Measurements from ENCODE around the gene TMEM235. TPM values are rescaled to one million over a fixed set of nuclear protein-coding genes. Genes with fewer than 3 reads are reported as not detected.
A peak's percentile ranks its signal among the peaks of the same experiment; 100 is the strongest.

Gene TMEM235
- not detected for polyA plus RNA-seq (ENCODE audit: insufficient read length)

DNA sequence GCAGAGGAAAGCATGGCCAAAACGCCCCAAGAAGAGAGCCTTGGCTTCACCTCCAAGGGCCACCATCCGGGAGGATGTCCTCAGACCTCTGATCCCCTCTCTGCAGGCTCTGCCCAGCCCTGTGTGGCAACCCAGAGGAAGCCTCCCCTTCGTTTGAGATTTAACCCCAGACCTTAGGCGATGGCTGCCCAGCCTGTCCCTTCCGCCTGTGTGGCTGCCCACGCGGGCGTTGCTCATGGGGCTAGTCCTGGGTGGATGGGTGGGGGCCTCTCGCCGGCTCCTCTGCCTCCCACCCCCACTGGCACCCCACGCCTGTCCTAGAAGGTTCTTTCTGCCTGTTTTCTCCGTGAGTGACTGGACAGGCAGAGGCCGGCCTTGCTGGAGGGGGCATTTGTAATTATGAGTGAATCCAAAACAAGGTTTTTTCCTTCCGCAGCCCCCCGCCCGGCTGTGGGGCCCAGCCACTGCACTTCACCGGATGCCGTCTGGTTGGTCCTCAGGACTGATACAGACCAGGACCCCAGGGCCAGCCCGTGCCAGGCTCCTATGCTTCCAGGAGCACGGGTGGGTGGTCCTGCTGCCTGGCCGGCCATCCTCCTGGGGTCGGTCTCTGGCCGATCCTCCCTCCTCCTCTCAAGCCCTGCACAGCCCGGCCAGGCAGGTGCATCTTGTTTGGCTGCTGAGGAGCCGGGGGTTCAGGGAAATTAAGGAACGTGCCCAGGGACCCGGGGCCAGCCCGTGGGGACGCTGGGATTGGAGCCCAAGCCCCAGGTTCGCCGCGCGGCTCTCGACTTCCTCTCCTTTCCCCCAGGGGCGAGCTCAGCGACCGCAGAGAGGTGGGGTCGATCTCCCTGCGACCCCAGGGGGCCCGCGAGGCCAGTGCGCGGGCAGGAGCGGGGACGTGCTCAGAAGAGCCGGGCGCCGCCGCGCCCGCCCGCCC, at the start of gene TMEM235:
TMEM235 (plus strand) TSS at position 636 of the 940 bp plus-strand sequence. CDS start 393 bp downstream, outside the sequence.
- no peak for DNase-seq (ENCODE audit: low read depth)

DNA sequence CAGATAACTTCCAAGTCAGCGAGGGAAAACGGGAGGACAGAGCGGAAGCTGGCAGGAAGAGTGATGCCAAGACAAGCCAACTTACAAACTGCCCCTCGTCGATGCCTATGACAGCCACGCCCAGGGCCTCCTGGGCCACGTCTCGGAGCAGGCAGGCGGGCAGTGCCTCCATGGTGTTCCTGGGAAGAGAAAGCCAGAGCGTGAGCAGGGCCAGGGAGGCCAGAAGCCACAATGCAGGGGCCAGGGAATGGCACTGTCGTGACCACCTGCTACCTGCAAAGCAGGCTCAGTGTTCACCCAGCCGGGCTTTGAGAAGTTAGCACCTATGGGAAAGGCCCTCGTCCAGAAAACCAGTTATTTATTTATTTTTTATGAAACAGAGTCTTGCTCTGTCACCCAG, 48.9 kb upstream of the TMEM235 start:
- DNase-seq (ENCODE audit: low read depth): no peak

DNA sequence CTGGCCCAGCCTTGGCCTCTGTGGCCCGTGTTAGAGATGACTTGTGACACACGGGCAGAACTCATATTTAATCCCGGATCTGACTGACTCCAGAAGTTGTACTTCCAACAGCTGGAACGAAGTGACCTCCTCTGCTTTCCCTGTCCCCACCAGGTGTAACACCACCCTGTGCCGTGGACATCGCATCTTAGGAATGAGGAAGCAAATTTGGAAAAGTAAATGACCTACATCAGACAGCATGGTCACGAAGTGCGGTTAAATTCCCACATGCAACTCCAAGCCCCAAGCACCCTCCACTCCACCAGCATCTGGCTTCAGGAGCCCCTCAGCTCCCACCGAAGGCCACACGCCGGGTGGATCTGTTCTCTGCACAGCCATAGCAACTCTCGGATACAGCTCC, 47.5 kb upstream of the TMEM235 start:
- DNase-seq (ENCODE audit: low read depth): no peak

DNA sequence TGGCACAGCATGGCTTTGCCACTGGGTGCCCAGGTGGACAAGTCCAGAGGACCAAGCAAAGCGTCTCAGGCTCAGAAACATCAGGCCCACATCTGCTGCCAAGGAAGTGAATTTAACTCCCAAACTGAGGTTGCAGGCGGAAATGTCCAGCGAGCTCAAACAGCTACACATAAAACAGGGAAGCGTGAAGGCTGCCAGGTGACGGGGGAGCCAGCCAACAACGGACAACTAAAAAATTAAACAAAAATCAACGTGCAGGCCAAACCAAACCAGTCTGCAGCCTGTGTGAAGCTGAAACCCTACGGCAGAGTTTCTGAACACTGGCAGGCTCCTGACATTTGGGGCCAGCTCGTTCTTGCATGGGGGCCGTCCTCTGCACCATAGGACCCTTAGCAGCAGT, 47.1 kb upstream of the TMEM235 start:
- DNase-seq (ENCODE audit: low read depth): no peak

DNA sequence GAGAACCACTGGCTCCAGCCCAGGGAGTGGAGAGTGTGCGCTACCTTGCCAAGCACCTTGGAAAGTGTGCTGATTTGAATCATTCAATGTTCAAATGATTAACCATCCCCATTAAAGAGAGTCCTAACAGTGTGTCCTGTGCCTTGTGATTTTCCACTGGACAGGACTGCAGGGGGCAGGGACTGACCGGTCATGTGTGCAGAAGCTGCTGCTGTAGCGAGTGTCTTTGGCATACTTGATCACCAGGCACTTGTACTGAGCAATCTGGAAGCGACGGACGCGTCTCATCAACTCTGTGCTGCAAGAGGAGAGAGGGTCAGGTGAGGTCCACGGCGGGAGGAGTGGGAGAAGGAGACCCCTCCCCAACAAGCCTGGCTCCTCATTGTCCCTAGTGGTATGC, 46.6 kb upstream of the TMEM235 start:
- no peak for DNase-seq (ENCODE audit: low read depth)

DNA sequence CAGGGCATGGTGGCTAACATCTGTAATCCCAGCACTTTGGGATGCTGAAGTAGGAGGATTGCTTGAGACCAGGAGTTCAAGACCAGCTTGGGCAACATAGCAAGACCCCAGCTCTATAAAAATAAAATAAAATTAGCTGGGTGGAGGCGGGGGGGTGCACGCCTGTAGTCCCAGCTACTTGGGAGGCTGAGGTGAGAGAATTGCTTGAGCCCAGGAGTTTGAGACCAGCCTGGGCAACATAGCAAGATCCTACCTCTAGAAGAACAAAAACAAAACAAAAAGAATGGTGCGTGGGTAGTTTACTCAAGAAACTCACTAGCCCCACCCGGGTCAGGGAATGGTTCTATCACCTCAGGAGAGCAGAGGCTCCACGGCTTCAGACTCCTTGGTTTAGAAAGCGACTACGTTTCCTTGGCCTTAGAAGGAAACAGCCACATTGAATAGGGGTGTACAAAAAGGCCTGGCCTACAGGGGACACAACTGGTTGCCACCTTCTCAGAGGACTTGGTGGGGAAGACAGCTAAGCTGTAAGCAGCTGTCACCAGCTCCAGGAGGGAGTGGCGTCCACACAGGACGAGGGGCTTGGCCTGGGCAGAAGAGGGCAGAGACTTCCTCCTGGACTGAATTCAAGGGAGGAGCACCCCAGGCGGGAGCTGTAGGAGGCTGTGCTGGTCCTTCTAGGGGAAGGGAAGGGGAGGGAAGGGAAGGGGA, 45.3 kb upstream of the TMEM235 start:
- no peak for DNase-seq (ENCODE audit: low read depth)

DNA sequence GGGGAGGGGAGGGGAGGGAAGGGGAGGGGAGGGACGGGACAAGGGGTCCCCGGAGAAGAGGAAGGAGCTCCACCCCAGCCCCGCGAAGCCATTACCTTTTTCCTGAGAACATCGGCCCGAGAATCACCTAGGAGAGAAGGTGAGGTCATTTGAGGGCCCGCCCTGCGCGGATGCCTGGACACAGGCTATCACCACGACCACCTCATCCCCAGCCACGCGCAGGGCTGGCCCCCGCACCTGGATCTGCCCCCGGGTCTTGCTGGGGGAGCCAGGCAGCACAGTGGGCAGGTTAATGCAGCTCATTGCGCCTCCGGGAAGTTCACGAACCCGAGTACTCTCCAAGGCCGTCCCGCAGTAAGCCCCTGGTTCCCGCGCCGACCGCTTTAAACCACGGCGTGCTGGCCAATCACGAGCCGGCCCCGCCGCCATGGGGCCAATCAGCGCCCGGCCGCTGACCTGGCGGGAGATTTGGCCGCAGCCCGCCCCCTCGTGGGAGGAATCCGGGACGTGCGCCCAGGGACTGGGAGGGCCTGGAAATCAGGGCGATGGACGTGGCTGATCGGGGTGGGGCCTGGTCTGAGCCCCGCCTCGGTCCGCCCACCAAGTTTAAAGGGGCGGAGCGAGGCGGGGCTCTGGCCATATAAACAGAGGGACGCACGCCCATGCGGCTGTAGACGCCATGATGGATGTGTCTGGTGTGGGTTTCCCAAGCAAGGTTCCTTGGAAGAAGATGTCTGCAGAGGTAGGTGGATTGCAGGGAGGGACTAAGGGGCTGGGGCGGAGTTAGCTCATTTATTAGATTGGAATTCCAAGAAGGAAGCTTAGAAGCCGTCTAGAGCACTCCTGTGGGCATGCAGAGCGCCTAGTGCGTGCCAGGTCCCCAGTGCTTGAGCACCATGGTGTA, 44.5 kb upstream of the TMEM235 start, which contains the start of the genes AFMID and TK1:
AFMID (plus strand) TSS at position 671 of the 904 bp plus-strand sequence; CDS start at position 680, 9 bp downstream.
TK1 (minus strand) TSS at position 361 of the 904 bp plus-strand sequence; CDS start at position 303, 58 bp downstream.
- peak; percentile 72 for DNase-seq (ENCODE audit: low read depth)

DNA sequence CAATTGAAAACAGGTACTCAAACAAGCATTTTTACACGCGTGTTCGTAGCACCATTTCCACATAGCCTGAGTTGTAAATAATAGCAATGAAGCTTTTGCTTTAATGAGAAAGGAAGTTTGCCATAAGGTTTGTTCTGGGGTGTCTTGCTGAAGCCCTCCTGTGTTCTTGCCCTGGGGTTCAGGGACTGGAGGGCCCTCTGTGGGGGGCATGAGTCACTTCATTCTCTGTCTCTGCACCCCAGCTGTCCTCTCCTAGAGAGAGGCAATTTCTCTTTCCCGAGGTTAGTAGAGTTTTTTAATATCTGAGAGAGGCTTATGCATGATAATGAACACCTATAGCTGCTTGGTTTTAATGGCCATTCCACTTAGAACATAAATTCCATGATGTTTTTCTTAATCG, 34.7 kb upstream of the TMEM235 start:
- DNase-seq (ENCODE audit: low read depth): no peak

DNA sequence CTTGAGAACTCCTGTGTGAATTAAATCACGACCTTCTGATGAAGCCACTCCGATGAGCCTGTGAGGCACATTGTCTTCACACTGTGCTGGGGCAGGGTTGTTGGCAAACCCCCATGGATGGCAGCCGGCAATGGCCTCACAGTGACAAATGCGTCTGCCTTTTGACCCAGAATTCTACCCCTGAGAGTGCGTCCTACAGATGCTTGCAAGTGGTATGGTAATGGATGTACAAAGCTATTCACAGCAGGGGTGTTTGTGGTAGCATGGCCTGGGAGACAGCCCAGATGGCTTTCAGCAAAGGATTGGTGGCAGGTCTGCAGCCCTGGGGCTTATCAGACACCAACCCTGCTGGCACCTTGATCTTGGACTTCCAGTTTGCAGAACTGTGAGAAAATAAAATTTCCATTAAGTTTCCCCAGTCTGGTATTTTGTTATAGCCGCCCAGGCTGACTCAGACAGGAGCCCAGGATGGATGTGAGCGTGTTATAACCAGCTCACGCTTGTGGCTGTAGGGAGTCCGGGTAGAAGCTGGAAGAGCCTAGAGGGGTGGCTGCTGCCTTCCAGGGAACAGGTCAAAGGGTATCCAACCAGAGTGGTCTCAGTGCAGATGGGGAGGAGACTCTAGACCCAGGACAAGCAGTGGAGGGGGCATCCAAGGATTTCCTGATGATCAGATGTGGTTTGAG, 34.1 kb upstream of the TMEM235 start:
- no peak for DNase-seq (ENCODE audit: low read depth)

DNA sequence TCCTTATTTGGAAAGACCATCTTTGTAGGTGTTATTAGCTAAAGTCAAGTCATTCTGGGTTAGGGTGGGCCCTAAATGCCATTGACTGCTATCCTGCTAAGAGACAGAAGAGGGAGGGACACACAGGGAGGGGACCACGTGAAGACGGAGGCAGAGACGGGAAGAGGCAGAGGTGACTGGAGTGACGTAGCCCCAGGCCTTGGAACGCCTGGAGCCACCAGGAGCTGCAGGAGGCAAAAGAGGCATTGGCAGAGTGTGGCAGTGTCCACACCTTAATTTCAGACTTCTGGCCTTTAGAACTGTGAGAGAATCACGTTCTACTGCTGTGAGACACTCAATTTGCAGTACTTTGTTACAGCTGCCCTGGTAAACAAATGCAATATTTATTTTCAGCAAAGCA, 31.0 kb upstream of the TMEM235 start:
- DNase-seq (ENCODE audit: low read depth): no peak

DNA sequence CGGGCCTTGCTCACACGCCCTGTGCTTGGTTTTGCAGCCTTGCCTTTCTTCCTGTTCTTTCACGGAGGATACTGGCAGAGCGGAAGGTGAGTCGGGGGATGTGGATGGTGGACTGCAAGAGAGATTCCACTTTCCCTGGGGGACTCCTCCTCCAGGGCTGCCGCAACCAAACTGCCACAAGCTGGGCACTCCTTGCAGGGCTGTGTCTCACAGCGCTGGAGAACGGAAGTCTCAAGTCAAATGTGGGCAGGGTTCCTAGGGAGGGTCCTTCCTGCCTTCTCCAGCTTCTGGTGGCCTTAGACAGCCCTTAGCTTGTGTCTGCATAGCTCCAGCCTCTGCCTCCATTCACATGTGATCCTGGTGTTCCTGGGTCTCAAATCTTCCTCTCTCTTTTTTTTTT, 28.8 kb upstream of the TMEM235 start:
- no peak for DNase-seq (ENCODE audit: low read depth)

DNA sequence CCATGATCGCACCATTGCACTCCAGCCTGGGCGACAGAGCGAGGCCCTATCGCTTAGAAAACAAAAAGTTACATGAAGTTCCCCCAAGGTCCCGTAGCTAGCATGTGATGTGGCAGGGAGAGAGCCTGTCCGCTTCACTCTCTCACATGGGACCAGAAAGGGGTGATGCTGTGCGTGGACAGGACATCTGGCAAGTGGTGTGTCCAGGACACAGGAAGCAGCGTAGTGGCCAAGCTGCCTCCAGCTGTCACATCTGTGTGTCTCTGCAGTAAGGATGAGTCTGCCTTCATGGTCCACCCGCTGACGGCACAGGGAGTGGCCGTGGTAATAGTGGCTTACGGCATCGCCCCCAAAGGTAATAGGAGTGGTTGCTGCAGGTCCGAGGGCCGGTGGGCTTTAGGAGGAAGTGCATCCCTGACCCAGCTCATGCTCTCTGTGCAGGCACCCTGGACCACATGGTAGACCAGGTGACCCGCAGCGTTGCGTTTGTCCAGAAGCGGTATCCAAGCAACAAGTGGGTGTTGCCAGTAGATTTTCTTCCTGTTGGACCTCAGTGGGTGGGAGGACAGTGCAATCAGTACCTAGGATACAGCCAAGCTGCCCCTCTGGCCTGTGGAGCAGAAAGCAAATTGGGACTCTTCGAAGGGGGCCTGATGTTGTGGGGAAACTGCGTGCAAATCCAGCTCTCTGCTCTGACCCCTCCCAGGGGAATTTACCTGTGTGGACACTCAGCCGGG, 26.9 kb upstream of the TMEM235 start:
- no peak for DNase-seq (ENCODE audit: low read depth)

DNA sequence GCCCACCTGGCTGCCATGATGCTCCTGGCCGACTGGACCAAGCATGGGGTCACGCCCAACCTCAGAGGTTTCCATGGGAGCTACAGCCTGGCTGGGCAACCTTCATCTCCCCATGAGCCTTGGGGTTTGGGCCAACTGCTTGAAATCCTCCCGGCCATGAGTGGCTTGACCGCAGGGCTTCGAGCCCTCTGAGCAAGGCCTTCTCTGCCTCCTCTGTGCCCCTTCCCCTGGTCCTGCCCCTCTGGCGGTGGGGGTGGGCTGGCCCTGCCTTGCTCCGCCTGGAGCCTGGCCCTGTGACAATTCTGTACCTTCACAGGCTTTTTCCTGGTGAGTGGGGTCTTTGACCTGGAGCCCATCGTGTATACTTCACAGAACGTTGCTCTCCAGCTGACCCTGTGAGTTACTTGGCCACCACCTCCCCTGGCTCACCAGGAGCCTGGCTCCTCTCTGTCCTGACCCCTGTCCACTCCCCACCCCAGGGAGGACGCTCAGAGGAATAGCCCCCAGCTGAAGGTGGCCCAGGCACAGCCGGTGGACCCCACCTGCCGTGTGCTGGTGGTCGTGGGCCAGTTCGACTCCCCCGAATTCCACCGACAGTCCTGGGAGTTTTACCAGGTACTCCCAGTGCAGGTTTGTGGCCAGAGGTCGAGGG, 26.2 kb upstream of the TMEM235 start:
- DNase-seq (ENCODE audit: low read depth): no peak

DNA sequence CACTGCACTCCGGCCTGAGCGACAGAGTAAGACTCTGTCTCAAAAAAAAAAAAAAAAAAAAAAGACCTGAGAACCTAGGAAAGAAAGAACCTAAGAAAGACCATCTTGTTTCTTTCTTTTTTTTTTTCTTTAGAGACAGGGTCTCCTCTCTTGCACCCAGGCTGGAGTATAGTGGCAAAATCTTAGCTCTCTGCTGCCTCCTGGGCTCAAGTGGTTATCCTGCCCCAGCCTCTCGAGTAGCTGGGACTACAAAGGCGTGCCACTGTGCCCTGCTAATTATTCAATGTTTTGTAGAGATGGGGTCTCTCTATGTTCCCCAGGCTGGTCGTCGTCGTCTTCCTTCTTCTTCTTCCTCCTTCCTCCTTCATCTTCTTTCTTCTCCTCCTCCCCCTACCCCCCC, 25.1 kb upstream of the TMEM235 start:
- no peak for DNase-seq (ENCODE audit: low read depth)

DNA sequence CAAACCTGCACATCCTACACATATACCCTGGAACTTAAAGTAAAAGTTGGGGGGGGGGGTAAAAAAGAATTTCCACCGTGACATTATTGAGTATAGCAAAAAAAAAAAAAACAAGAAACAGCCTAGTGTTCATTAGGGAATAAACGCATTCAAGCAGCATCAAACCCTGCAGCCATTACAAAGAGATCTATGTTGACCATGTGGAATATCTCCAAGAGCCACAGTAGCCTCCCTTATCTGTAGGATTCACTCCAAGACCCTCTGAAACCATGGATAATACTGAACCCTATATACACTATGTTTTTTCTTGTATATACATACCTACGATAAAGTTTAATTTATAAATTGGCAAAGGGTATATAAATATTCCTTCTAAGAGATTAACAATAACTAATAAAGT, 22.9 kb upstream of the TMEM235 start:
- DNase-seq (ENCODE audit: low read depth): no peak

DNA sequence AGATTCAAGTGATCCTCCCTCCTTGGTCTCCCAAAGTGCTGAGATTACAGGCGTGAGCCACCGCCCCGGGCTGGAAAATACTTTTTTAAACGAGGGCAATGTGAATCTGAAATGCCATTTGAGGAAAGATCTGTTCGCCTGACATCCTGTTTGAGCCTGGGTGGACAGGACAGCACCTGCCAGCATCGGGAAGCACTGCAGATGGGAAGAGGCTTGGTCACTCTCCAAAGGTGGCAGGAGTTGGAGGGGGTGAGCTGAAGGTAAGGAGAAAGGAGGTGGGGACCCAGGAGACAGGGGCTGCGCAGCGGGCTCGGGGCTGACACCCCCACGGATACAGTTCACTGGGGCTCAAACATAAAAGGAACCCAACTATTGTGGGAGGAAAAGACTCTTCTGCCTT, 21.3 kb upstream of the TMEM235 start:
- no peak for DNase-seq (ENCODE audit: low read depth)

DNA sequence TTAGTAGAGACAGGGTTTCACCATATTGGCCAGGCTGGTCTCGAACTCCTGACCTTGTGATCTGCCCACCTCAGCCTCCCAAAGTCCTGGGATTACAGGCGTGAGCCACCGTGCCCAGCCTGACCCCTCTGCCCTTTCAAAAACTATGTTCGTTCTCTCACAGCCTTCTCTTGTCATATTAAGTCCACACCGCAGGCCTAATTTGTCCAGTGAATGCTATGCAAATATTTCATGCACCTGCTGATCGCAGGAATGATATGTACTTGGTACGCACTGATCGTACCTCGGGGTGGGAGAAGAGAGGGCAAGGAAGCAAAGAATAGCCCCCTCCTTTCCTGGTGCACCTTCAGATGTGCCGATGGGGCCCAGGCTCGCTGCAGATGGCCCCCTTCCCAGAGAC, 20.4 kb upstream of the TMEM235 start:
- DNase-seq (ENCODE audit: low read depth): no peak

DNA sequence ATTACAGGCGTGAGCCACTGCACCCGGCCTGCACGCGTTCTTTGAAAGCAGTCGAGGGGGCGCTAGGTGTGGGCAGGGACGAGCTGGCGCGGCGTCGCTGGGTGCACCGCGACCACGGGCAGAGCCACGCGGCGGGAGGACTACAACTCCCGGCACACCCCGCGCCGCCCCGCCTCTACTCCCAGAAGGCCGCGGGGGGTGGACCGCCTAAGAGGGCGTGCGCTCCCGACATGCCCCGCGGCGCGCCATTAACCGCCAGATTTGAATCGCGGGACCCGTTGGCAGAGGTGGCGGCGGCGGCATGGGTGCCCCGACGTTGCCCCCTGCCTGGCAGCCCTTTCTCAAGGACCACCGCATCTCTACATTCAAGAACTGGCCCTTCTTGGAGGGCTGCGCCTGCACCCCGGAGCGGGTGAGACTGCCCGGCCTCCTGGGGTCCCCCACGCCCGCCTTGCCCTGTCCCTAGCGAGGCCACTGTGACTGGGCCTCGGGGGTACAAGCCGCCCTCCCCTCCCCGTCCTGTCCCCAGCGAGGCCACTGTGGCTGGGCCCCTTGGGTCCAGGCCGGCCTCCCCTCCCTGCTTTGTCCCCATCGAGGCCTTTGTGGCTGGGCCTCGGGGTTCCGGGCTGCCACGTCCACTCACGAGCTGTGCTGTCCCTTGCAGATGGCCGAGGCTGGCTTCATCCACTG, 17.3 kb upstream of the TMEM235 start, which contains the start of gene BIRC5:
BIRC5 (plus strand) TSS at position 238 of the 690 bp plus-strand sequence; CDS start at position 302, 64 bp downstream.
- DNase-seq (ENCODE audit: low read depth): no peak

DNA sequence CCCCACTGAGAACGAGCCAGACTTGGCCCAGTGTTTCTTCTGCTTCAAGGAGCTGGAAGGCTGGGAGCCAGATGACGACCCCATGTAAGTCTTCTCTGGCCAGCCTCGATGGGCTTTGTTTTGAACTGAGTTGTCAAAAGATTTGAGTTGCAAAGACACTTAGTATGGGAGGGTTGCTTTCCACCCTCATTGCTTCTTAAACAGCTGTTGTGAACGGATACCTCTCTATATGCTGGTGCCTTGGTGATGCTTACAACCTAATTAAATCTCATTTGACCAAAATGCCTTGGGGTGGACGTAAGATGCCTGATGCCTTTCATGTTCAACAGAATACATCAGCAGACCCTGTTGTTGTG, 16.7 kb upstream of the TMEM235 start:
- DNase-seq (ENCODE audit: low read depth): no peak
